ENCODE measurements around the gene RALGAPB.

RALGAPB gene

DNA sequence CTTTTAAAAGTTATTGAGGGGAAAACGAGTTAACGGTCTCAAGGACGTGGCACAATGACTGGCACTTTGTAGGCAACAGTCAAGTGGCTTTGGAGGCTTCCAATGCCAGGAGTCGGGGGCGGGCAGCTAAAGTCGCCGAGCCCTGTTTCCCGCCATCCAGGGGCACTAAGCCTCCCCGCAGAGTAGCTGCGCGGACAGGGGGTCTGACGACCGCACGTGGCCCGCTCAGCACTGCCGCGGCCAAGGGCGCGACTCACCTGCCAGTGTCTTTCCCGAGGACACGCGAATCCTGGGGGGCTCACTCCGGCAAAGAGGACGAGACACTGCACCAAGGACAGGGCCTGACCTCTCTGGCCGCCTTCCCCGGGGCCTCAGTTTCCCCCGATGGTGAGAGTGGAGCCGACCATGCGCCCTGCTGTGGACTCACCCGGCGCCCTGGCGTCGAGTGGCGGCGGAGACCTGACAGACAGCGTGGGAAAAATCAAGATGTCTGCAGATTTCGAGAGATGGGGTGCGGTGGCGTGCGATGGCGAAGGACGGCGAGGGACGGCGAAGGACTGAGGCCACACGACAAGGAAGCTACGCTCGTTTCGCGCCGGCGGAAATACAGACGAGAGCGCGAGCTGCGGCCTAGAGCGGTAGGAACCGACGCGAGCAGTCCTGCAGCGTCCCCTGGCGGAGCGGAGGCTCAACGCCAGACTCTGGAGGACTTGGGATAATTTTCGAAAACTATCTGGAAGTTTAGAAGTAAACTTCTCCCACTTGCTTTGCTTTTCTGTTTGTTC, 37.7 kb upstream of the RALGAPB start, which contains the start of gene SNHG17 (continued):
- TF ChIP-seq, protein P1, sequence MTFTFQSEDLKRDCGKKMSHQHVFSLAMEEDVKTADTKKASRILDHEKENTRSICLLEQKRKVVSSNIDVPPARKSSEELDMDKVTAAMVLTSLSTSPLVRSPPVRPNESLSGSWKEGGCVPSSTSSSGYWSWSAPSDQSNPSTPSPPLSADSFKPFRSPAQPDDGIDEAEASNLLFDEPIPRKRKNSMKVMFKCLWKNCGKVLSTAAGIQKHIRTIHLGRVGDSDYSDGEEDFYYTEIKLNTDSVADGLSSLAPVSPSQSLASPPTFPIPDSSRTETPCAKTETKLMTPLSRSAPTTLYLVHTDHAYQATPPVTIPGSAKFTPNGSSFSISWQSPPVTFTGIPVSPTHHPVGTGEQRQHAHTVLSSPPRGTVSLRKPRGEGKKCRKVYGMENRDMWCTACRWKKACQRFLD (tag by site-specific recombination; IDR thresholded peaks at IDR 0.05) = no peak
- no peak for TF ChIP-seq ZNF221 (tag by site-specific recombination; IDR thresholded peaks at IDR 0.05; ENCODE audit: borderline replicate concordance)
- no peak for TF ChIP-seq ZNF555 (tag by site-specific recombination; conservative IDR thresholded peaks at IDR 0.05)
- peak; percentile 97 for TF ChIP-seq ZNF391 (tag by site-specific recombination; IDR thresholded peaks at IDR 0.05; ENCODE audit: borderline replicate concordance, low read depth)
- TF ChIP-seq ZNF155 (tag by site-specific recombination; IDR thresholded peaks at IDR 0.05) = no peak
- TF ChIP-seq, protein P2, sequence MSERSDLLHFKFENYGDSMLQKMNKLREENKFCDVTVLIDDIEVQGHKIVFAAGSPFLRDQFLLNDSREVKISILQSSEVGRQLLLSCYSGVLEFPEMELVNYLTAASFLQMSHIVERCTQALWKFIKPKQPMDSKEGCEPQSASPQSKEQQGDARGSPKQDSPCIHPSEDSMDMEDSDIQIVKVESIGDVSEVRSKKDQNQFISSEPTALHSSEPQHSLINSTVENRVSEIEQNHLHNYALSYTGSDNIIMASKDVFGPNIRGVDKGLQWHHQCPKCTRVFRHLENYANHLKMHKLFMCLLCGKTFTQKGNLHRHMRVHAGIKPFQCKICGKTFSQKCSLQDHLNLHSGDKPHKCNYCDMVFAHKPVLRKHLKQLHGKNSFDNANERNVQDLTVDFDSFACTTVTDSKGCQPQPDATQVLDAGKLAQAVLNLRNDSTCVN (tag by site-specific recombination; optimal IDR thresholded peaks at IDR 0.05) = peak; percentile 63
- no peak for TF ChIP-seq ZNF654 (tag by site-specific recombination; IDR thresholded peaks at IDR 0.05; ENCODE audit: low read depth)
- TF ChIP-seq ZNF549 (tag by site-specific recombination; IDR thresholded peaks at IDR 0.05) = no peak
- no peak for TF ChIP-seq ZNF112 (tag by site-specific recombination; IDR thresholded peaks at IDR 0.05)
- TF ChIP-seq ZNF23 (tag by site-specific recombination; IDR thresholded peaks at IDR 0.05; ENCODE audit: borderline replicate concordance) = no peak
- TF ChIP-seq ZNF133 (tag by site-specific recombination; IDR thresholded peaks at IDR 0.05) = no peak
- peak; percentile 87 for TF ChIP-seq YY2 (tag by site-specific recombination; IDR thresholded peaks at IDR 0.05)
- TF ChIP-seq, protein P3, sequence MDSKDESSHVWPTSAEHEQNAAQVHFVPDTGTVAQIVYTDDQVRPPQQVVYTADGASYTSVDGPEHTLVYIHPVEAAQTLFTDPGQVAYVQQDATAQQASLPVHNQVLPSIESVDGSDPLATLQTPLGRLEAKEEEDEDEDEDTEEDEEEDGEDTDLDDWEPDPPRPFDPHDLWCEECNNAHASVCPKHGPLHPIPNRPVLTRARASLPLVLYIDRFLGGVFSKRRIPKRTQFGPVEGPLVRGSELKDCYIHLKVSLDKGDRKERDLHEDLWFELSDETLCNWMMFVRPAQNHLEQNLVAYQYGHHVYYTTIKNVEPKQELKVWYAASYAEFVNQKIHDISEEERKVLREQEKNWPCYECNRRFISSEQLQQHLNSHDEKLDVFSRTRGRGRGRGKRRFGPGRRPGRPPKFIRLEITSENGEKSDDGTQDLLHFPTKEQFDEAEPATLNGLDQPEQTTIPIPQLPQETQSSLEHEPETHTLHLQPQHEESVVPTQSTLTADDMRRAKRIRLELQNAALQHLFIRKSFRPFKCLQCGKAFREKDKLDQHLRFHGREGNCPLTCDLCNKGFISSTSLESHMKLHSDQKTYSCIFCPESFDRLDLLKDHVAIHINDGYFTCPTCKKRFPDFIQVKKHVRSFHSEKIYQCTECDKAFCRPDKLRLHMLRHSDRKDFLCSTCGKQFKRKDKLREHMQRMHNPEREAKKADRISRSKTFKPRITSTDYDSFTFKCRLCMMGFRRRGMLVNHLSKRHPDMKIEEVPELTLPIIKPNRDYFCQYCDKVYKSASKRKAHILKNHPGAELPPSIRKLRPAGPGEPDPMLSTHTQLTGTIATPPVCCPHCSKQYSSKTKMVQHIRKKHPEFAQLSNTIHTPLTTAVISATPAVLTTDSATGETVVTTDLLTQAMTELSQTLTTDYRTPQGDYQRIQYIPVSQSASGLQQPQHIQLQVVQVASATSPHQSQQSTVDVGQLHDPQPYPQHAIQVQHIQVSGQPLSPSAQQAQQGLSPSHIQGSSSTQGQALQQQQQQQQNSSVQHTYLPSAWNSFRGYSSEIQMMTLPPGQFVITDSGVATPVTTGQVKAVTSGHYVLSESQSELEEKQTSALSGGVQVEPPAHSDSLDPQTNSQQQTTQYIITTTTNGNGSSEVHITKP (tag by site-specific recombination; IDR thresholded peaks at IDR 0.05) = peak; percentile 55
- no peak for TF ChIP-seq ZNF19 (tag by site-specific recombination; IDR thresholded peaks at IDR 0.05; ENCODE audit: low read depth)
- TF ChIP-seq KLF16 (tag by site-specific recombination; IDR thresholded peaks at IDR 0.05) = peak; percentile 98
- TF ChIP-seq, protein P4, sequence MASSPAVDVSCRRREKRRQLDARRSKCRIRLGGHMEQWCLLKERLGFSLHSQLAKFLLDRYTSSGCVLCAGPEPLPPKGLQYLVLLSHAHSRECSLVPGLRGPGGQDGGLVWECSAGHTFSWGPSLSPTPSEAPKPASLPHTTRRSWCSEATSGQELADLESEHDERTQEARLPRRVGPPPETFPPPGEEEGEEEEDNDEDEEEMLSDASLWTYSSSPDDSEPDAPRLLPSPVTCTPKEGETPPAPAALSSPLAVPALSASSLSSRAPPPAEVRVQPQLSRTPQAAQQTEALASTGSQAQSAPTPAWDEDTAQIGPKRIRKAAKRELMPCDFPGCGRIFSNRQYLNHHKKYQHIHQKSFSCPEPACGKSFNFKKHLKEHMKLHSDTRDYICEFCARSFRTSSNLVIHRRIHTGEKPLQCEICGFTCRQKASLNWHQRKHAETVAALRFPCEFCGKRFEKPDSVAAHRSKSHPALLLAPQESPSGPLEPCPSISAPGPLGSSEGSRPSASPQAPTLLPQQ (tag by site-specific recombination; IDR thresholded peaks at IDR 0.05) = peak; percentile 91
- TF ChIP-seq GLI4 (tag by site-specific recombination; IDR thresholded peaks at IDR 0.05) = no peak; the same call in 1 of the 2 replicates
- TF ChIP-seq HOXD13 (CRISPR knock-in tag; IDR thresholded peaks at IDR 0.05; ENCODE audit: borderline replicate concordance) = 0 out of 2 replicates have a peak, but pooled peaks have one; percentile 56
- TF ChIP-seq, protein P5, sequence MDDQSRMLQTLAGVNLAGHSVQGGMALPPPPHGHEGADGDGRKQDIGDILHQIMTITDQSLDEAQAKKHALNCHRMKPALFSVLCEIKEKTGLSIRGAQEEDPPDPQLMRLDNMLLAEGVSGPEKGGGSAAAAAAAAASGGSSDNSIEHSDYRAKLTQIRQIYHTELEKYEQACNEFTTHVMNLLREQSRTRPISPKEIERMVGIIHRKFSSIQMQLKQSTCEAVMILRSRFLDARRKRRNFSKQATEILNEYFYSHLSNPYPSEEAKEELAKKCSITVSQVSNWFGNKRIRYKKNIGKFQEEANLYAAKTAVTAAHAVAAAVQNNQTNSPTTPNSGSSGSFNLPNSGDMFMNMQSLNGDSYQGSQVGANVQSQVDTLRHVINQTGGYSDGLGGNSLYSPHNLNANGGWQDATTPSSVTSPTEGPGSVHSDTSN (CRISPR knock-in tag; IDR thresholded peaks at IDR 0.05) = peak; percentile 80; the same call in 1 of the 2 replicates
- no peak for TF ChIP-seq MYNN (tag by site-specific recombination; IDR thresholded peaks at IDR 0.05; ENCODE audit: borderline replicate concordance)
- TF ChIP-seq ZNF416 (tag by site-specific recombination; IDR thresholded peaks at IDR 0.05) = no peak
- TF ChIP-seq, protein P6, sequence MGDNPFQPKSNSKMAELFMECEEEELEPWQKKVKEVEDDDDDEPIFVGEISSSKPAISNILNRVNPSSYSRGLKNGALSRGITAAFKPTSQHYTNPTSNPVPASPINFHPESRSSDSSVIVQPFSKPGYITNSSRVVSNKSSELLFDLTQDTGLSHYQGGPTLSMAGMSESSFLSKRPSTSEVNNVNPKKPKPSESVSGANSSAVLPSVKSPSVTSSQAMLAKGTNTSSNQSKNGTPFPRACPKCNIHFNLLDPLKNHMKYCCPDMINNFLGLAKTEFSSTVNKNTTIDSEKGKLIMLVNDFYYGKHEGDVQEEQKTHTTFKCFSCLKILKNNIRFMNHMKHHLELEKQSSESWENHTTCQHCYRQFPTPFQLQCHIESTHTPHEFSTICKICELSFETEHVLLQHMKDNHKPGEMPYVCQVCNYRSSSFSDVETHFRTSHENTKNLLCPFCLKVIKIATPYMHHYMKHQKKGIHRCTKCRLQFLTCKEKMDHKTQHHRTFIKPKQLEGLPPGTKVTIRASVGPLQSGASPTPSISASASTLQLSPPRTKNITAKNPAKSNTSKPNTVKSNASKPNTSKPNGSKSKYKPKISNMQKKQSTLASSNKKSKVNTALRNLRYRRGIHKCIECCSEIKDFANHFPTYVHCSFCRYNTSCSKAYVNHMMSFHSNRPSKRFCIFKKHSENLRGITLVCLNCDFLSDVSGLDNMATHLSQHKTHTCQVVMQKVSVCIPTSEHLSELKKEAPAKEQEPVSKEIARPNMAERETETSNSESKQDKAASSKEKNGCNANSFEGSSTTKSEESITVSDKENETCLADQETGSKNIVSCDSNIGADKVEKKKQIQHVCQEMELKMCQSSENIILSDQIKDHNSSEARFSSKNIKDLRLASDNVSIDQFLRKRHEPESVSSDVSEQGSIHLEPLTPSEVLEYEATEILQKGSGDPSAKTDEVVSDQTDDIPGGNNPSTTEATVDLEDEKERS (tag by site-specific recombination; IDR thresholded peaks at IDR 0.05) = peak; percentile 61; the same call in 1 of the 2 replicates
- TF ChIP-seq ZNF529 (tag by site-specific recombination; IDR thresholded peaks at IDR 0.05; ENCODE audit: insufficient replicate concordance) = no peak
- TF ChIP-seq ZNF560 (tag by site-specific recombination; IDR thresholded peaks at IDR 0.05; ENCODE audit: borderline replicate concordance) = no peak
- TF ChIP-seq ZBTB20 (tag by site-specific recombination; IDR thresholded peaks at IDR 0.05) = peak; percentile 47; the same call in 1 of the 2 replicates
- TF ChIP-seq EGR2 (tag by site-specific recombination; IDR thresholded peaks at IDR 0.05; ENCODE audit: low read depth) = no peak
- no peak for TF ChIP-seq TRIM28 (IDR thresholded peaks at IDR 0.05; ENCODE audit: borderline replicate concordance, low read length)
- TF ChIP-seq ZNF785 (tag by site-specific recombination; IDR thresholded peaks at IDR 0.05) = peak; percentile 81

All from HEK293 (cell line).